HEK293 (cell line): ENCODE results near the gene ZNF613.
"Not testable (repeated sequence)": the region's sequence is repeated elsewhere in the genome, so short reads cannot be mapped to it uniquely, and the experiment has no call there.

Experiments
- CTCF ChIP-seq: fragments of 450-650 bp; formaldehyde crosslinking; IDR thresholded peaks from 2 replicates; pipeline ENCODE4 v1.5.1; 2016; ENCODE audit warnings: missing biosample characterization, missing genetic modification characterization
- ZFP37 ChIP-seq: fragments of 450-650 bp; formaldehyde crosslinking; IDR thresholded peaks from 2 replicates; pipeline ENCODE4 v1.5.1; 2016; ENCODE audit warnings: missing biosample characterization, missing genetic modification characterization
- ZNF175 ChIP-seq: fragments of 450-650 bp; formaldehyde crosslinking; IDR thresholded peaks from 2 replicates; pipeline ENCODE4 v1.5.1; 2016; ENCODE audit warnings: missing biosample characterization, missing genetic modification characterization
- ZNF248 ChIP-seq: fragments of 450-650 bp; formaldehyde crosslinking; IDR thresholded peaks from 2 replicates; pipeline ENCODE4 v1.5.1; 2017; ENCODE audit warnings: missing biosample characterization, missing genetic modification characterization

- TF ChIP-seq ZFP37, ZNF248, CTCF, ZNF175: not testable (repeated sequence)
Observed at GRCh38 chr19:51980926-51981325, 53.7 kb downstream of the ZNF613 start.
